ENCODE measurements around the gene FAM3D.

The FAM3D gene

GRCh38 chr3:58609990-58610389 lies 56.6 kb downstream of the FAM3D start:
- no peak for TF ChIP-seq EZH2phosphoT487 (IDR thresholded peaks at IDR 0.05; ENCODE audit: borderline replicate concordance, low read length)
- no peak for TF ChIP-seq CTCF (IDR thresholded peaks at IDR 0.05; ENCODE audit: low read depth, low read length, poor library complexity, severe bottlenecking)
- H4K20me1 ChIP-seq (ENCODE audit: control insufficient read depth, insufficient read depth, low read depth, low read length), result no peaks in the 10 kb centered on the region
- no peaks in the 10 kb centered on the region for H3K9me2 ChIP-seq (replicated peaks; ENCODE audit: control insufficient read depth, low read length)

GRCh38 chr3:58608648-58609047 lies 57.9 kb downstream of the FAM3D start:
- Histone ChIP-seq H3K9me3 (ENCODE audit: control insufficient read depth, insufficient read depth, low read length) (no peaks in the 10 kb centered on the region), H3K27me3 (ENCODE audit: control insufficient read depth, low read length) (peaks cover 6% of the 10 kb centered on the region; the same call in 1 of the 2 replicates), H3K9me2 (replicated peaks; ENCODE audit: control insufficient read depth, low read length) (no peaks in the 10 kb centered on the region), H3K36me3 (ENCODE audit: control insufficient read depth, low read length) (no peaks in the 10 kb centered on the region), H3K79me2 (ENCODE audit: control insufficient read depth, low read length) (no peaks in the 10 kb centered on the region), H3F3A (ENCODE audit: control insufficient read depth, insufficient read depth) (no peaks in the 10 kb centered on the region), H3K27ac (ENCODE audit: low read depth, low read length) (no peak overlapping the region), H3K4me1 (ENCODE audit: control insufficient read depth, low read length) (no peaks in the 10 kb centered on the region), H3K4me2 (ENCODE audit: low read length) (no peak overlapping the region), H4K20me1 (ENCODE audit: control insufficient read depth, insufficient read depth, low read depth, low read length) (no peaks in the 10 kb centered on the region), H3K4me3 (ENCODE audit: low read length) (no peak overlapping the region)
- TF ChIP-seq CTCF (IDR thresholded peaks at IDR 0.05; ENCODE audit: low read depth, low read length, poor library complexity, severe bottlenecking), result no peak
- TF ChIP-seq EZH2phosphoT487 (IDR thresholded peaks at IDR 0.05; ENCODE audit: borderline replicate concordance, low read length), result no peak

More at GRCh38 chr3:58609990-58610389, 56.6 kb downstream of the FAM3D start:
- no peak overlapping the region for H3K4me2 ChIP-seq (ENCODE audit: low read length)
- no peak overlapping the region for H3K4me3 ChIP-seq (ENCODE audit: low read length)
- no peaks in the 10 kb centered on the region for H3F3A ChIP-seq (ENCODE audit: control insufficient read depth, insufficient read depth)
- no peaks in the 10 kb centered on the region for H3K36me3 ChIP-seq (ENCODE audit: control insufficient read depth, low read length)
- no peaks in the 10 kb centered on the region for H3K4me1 ChIP-seq (ENCODE audit: control insufficient read depth, low read length)
- H3K79me2 ChIP-seq (ENCODE audit: control insufficient read depth, low read length), result no peaks in the 10 kb centered on the region
- no peaks in the 10 kb centered on the region for H3K9me3 ChIP-seq (ENCODE audit: control insufficient read depth, insufficient read depth, low read length)
- H3K27me3 ChIP-seq (ENCODE audit: control insufficient read depth, low read length), result peaks cover 2% of the 10 kb centered on the region; the same call in 1 of the 2 replicates
- H3K27ac ChIP-seq (ENCODE audit: low read depth, low read length), result no peak overlapping the region

- no peaks in the 10 kb centered on the region for H3K9me3 ChIP-seq (ENCODE audit: control insufficient read depth, insufficient read depth, low read length)
- H3K4me3 ChIP-seq (ENCODE audit: low read length), result no peak overlapping the region
- no peaks in the 10 kb centered on the region for H3K79me2 ChIP-seq (ENCODE audit: control insufficient read depth, low read length)
- H3K4me2 ChIP-seq (ENCODE audit: low read length), result no peak overlapping the region
- H3F3A ChIP-seq (ENCODE audit: control insufficient read depth, insufficient read depth), result no peaks in the 10 kb centered on the region
- H4K20me1 ChIP-seq (ENCODE audit: control insufficient read depth, insufficient read depth, low read depth, low read length), result no peaks in the 10 kb centered on the region
- H3K36me3 ChIP-seq (ENCODE audit: control insufficient read depth, low read length), result no peaks in the 10 kb centered on the region
- no peak for TF ChIP-seq EZH2phosphoT487 (IDR thresholded peaks at IDR 0.05; ENCODE audit: borderline replicate concordance, low read length)
- TF ChIP-seq CTCF (IDR thresholded peaks at IDR 0.05; ENCODE audit: low read depth, low read length, poor library complexity, severe bottlenecking), result no peak
- H3K9me2 ChIP-seq (replicated peaks; ENCODE audit: control insufficient read depth, low read length), result no peaks in the 10 kb centered on the region
- no peaks in the 10 kb centered on the region for H3K4me1 ChIP-seq (ENCODE audit: control insufficient read depth, low read length)
- peaks cover 14% of the 10 kb centered on the region for H3K27me3 ChIP-seq (ENCODE audit: control insufficient read depth, low read length)
- no peak overlapping the region for H3K27ac ChIP-seq (ENCODE audit: low read depth, low read length)
These were observed 58.8 kb downstream of the FAM3D start for GRCh38 chr3:58607816-58608215.

All from DOHH2 (cell line).